ENCODE measurements around the gene IKZF5. TPM values are rescaled to one million over a fixed set of nuclear protein-coding genes. Genes with fewer than 3 reads are reported as not detected.

IKZF5 gene
- total RNA-seq, 2 experiments from 2014 or later: 3.7 to 15.8 TPM

- Histone ChIP-seq H3K9me3 (ENCODE audit: low read length) (no peaks in the 10 kb centered on the region), H3K36me3 (ENCODE audit: insufficient read depth, low read length) (peaks cover 44% of the 10 kb centered on the region; the same call in 1 of the 2 replicates), H4K20me1 (ENCODE audit: insufficient read depth, low read length) (no peaks in the 10 kb centered on the region), H3K4me1 (ENCODE audit: insufficient read depth, low read length, poor library complexity, severe bottlenecking) (peaks cover 6% of the 10 kb centered on the region), H3K4me3 (ENCODE audit: low read depth, low read length, poor library complexity, severe bottlenecking) (no peak overlapping the region), H2AFZ (ENCODE audit: low read length) (no peak overlapping the region), H3K4me2 (ENCODE audit: low read length) (no peak overlapping the region), H3K79me2 (ENCODE audit: insufficient read depth, low read depth, low read length) (no peaks in the 10 kb centered on the region), H3K27ac (ENCODE audit: low read depth, low read length, poor library complexity, severe bottlenecking) (no peak overlapping the region), H3K9me2 (ENCODE audit: insufficient read depth, low read length) (no peaks in the 10 kb centered on the region)
- intact Hi-C loops (cut with micrococcal nuclease; ENCODE audit: unreplicated experiment): no loop called here
- TF ChIP-seq EZH2phosphoT487 (IDR thresholded peaks at IDR 0.05; ENCODE audit: borderline replicate concordance, low read depth, low read length) (no peak), CTCF (conservative IDR thresholded peaks at IDR 0.05; ENCODE audit: low read length) (no peak)
- DNase-seq (ENCODE audit: low spot score): no peak
- ChIA-PET POLR2A (interaction anchor here (1.1 kb wide), 1 partner anchor 13 kb away, joined by 3 read pairs; no protein-coding TSS in a partner anchor), CTCF (ENCODE audit: unreplicated experiment) (no interaction called here)
- BruUV-seq (replicated peaks): no TSS peak
These were observed 22.3 kb downstream of the IKZF5 start for GRCh38 chr10:122986335-122986734.

DNA sequence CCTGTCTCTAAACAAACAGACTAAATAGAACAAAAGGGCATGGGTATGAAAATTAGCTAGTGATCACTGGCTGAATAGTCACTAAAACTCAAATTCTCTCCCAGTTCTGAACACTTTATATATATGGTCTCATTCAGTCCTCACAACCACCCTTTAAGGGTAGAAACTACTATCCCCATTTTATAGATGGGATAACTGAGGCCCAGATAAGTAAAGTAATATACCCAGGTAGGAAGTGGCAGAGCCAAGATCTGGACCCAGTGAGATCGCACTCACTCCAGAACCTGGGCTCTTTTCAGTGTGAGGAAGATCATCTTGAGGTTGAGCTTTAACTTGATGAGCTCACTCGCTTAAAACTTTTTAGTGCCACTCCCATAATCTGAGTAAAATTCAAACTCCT, 23.9 kb downstream of the IKZF5 start:
- ChIA-PET POLR2A (interaction anchor here (1.2 to 2.5 kb wide), 2 partner anchors 10 to 22 kb away, joined by 3 to 11 read pairs; no protein-coding TSS in a partner anchor), CTCF (ENCODE audit: unreplicated experiment) (no interaction called here)
- Histone ChIP-seq H3K27ac (ENCODE audit: low read depth, low read length, poor library complexity, severe bottlenecking) (no peak overlapping the region), H3K36me3 (ENCODE audit: insufficient read depth, low read length) (peaks cover 34% of the 10 kb centered on the region; the same call in 1 of the 2 replicates), H3K4me1 (ENCODE audit: insufficient read depth, low read length, poor library complexity, severe bottlenecking) (peaks cover 16% of the 10 kb centered on the region), H3K9me2 (ENCODE audit: insufficient read depth, low read length) (no peaks in the 10 kb centered on the region), H2AFZ (ENCODE audit: low read length) (no peak overlapping the region), H3K4me3 (ENCODE audit: low read depth, low read length, poor library complexity, severe bottlenecking) (no peak overlapping the region), H3K4me2 (ENCODE audit: low read length) (no peak overlapping the region), H3K9me3 (ENCODE audit: low read length) (no peaks in the 10 kb centered on the region), H4K20me1 (ENCODE audit: insufficient read depth, low read length) (no peaks in the 10 kb centered on the region), H3K79me2 (ENCODE audit: insufficient read depth, low read depth, low read length) (peaks cover 3% of the 10 kb centered on the region; the same call in 1 of the 2 replicates)
- intact Hi-C loops (cut with micrococcal nuclease; ENCODE audit: unreplicated experiment): no loop called here
- no TSS peak for BruUV-seq (replicated peaks)
- no peak for DNase-seq (ENCODE audit: low spot score)
- TF ChIP-seq EZH2phosphoT487 (IDR thresholded peaks at IDR 0.05; ENCODE audit: borderline replicate concordance, low read depth, low read length): no peak
- no peak for TF ChIP-seq CTCF (conservative IDR thresholded peaks at IDR 0.05; ENCODE audit: low read length)

DNA sequence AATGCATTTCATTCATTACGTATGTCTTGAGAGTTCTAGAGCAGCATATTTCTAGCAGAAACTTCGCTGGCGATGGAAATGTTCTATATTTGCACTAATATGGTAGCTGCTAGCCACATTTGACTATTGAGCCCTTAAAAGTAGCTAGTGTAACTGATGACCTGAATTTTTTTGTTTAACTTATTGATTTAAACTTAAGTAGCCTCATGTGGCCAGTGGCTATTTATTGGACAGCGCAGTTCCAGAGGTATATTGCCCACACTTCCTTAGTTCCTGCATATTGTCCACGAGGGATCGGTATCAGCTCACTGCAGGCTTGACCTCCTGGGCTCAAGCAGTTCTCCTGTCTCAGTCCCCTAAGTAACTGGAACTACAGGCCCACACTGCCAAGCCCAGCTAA, 24.7 kb downstream of the IKZF5 start:
- ChIA-PET CTCF (ENCODE audit: unreplicated experiment) (no interaction called here), POLR2A (interaction anchor here (0.8 to 2.5 kb wide), 3 partner anchors 15 to 39 kb away, joined by 3 to 11 read pairs (median 3); no protein-coding TSS in a partner anchor)
- H3K27ac ChIP-seq (ENCODE audit: low read depth, low read length, poor library complexity, severe bottlenecking): no peak overlapping the region
- H3K79me2 ChIP-seq (ENCODE audit: insufficient read depth, low read depth, low read length): peaks cover 3% of the 10 kb centered on the region; the same call in 1 of the 2 replicates
- no TSS peak for BruUV-seq (replicated peaks)
- H4K20me1 ChIP-seq (ENCODE audit: insufficient read depth, low read length): no peaks in the 10 kb centered on the region
- peaks cover 30% of the 10 kb centered on the region; the same call in 1 of the 2 replicates for H3K36me3 ChIP-seq (ENCODE audit: insufficient read depth, low read length)
- no peak overlapping the region for H3K4me2 ChIP-seq (ENCODE audit: low read length)
- intact Hi-C loops (cut with micrococcal nuclease; ENCODE audit: unreplicated experiment): no loop called here
- DNase-seq (ENCODE audit: low spot score): no peak
- H3K9me2 ChIP-seq (ENCODE audit: insufficient read depth, low read length): no peaks in the 10 kb centered on the region
- H3K9me3 ChIP-seq (ENCODE audit: low read length): no peaks in the 10 kb centered on the region
- TF ChIP-seq EZH2phosphoT487 (IDR thresholded peaks at IDR 0.05; ENCODE audit: borderline replicate concordance, low read depth, low read length) (no peak), CTCF (conservative IDR thresholded peaks at IDR 0.05; ENCODE audit: low read length) (no peak)
- H3K4me3 ChIP-seq (ENCODE audit: low read depth, low read length, poor library complexity, severe bottlenecking): no peak overlapping the region
- H3K4me1 ChIP-seq (ENCODE audit: insufficient read depth, low read length, poor library complexity, severe bottlenecking): peaks cover 16% of the 10 kb centered on the region
- no peak overlapping the region for H2AFZ ChIP-seq (ENCODE audit: low read length)

Data from OCI-LY7 (cell line).